NT2/D1 (cell line): ENCODE results near the gene PAK5.
A peak's percentile ranks its signal among the peaks of the same experiment; 100 is the strongest.

ENCODE experiments used
- DNase-seq: peaks from one replicate; pipeline ENCODE4 v3.0.0-alpha.2; 2011; ENCODE audit warnings: low read depth, low spot score
- H3K27me3 ChIP-seq: 2 replicates; pipeline ENCODE4 v1.6.0; 2011; ENCODE audit warnings: mild to moderate bottlenecking; ENCODE audit not compliant: insufficient read length, insufficient read depth
- H3K36me3 ChIP-seq: 2 replicates; pipeline ENCODE4 v1.6.1; 2011; ENCODE audit warnings: mild to moderate bottlenecking, low read length, mixed read lengths; ENCODE audit not compliant: insufficient read depth, insufficient read length
- H3K4me1 ChIP-seq: 2 replicates; pipeline ENCODE4 v1.5.1; 2011; ENCODE audit not compliant: insufficient read depth, insufficient read length
- H3K4me3 ChIP-seq: 2 replicates; pipeline ENCODE4 v1.5.1; 2011; ENCODE audit warnings: low read depth; ENCODE audit not compliant: insufficient read length
- H3K9ac ChIP-seq: 2 replicates; pipeline ENCODE4 v1.6.0; 2011; ENCODE audit warnings: low read depth; ENCODE audit not compliant: insufficient read length
- H3K9me3 ChIP-seq: 2 replicates; pipeline ENCODE4 v1.5.1; 2011; ENCODE audit warnings: mild to moderate bottlenecking, low read length; ENCODE audit not compliant: insufficient read depth
- SUZ12 ChIP-seq: IDR thresholded peaks from 2 replicates; pipeline ENCODE4 v1.6.1; 2011; ENCODE audit not compliant: insufficient read length, insufficient read depth; ENCODE audit errors: extremely low read depth
- YY1 ChIP-seq: IDR thresholded peaks from 2 replicates; pipeline ENCODE4 v1.6.1; 2011; ENCODE audit not compliant: insufficient read length, insufficient read depth
- ZNF274 ChIP-seq: IDR thresholded peaks from 2 replicates; pipeline ENCODE4 v1.6.1; 2011; ENCODE audit warnings: mild to moderate bottlenecking, low read depth, low read length

Gene PAK5

GRCh38 chr20:9611921-9612320 lies 227.0 kb downstream of the PAK5 start:
- Histone ChIP-seq H3K27me3 (no peaks in the 10 kb centered on the region), H3K9ac (no peak overlapping the region), H3K4me3 (no peak overlapping the region), H3K36me3 (no peaks in the 10 kb centered on the region), H3K9me3 (no peaks in the 10 kb centered on the region), H3K4me1 (no peaks in the 10 kb centered on the region)
- TF ChIP-seq ZNF274: no peak
- TF ChIP-seq SUZ12: no peak
- TF ChIP-seq YY1: no peak
- no peak for DNase-seq

- H3K9ac ChIP-seq: no peak overlapping the region
- H3K27me3 ChIP-seq: no peaks in the 10 kb centered on the region
- no peaks in the 10 kb centered on the region for H3K36me3 ChIP-seq
- H3K4me3 ChIP-seq: no peak overlapping the region
- TF ChIP-seq SUZ12 (no peak), ZNF274 (no peak), YY1 (no peak)
- no peaks in the 10 kb centered on the region for H3K9me3 ChIP-seq
- no peaks in the 10 kb centered on the region for H3K4me1 ChIP-seq
- no peak for DNase-seq
These were observed 228.2 kb downstream of the PAK5 start for GRCh38 chr20:9610665-9611064.

DNA sequence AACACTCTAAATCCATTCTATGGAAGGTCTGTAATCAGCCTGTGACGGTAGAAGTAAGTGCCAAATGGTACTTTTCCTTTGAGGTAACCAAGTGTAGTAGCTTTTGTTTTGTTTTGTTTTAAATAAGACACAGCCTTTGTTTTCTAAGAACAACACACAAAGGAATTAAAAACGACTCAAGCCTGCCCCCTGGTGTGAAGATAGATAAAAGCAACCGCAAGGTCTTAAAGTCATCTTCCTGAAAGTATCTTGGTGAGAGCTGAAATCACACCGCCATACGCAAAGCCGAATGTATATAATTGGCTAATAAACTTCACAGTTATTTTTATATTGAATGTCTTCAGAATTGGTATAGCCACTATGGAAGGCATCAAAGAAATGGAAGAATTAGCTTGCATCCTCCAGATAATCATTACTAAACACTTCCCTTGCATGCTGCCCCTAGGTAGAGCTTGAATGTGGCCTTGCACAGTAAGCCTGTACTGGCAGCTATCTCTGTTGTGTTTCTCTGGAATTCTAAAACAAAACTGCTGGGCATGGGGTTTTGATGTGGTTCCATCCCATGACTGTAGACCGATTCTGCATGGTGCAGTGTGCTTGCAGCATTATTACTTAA lies 228.9 kb downstream of the PAK5 start:
- Histone ChIP-seq H3K9me3 (no peaks in the 10 kb centered on the region), H3K9ac (no peak overlapping the region), H3K36me3 (no peaks in the 10 kb centered on the region), H3K4me3 (no peak overlapping the region), H3K27me3 (no peaks in the 10 kb centered on the region), H3K4me1 (no peaks in the 10 kb centered on the region)
- TF ChIP-seq SUZ12 (no peak), YY1 (no peak), ZNF274 (no peak)
- peak; percentile 71 for DNase-seq

GRCh38 chr20:9608639-9609340 lies 230.1 kb downstream of the PAK5 start:
- Histone ChIP-seq H3K27me3 (no peaks in the 10 kb centered on the region), H3K36me3 (no peaks in the 10 kb centered on the region), H3K9me3 (no peaks in the 10 kb centered on the region), H3K9ac (no peak overlapping the region), H3K4me3 (no peak overlapping the region), H3K4me1 (no peaks in the 10 kb centered on the region)
- DNase-seq: no peak
- no peak for TF ChIP-seq SUZ12
- no peak for TF ChIP-seq YY1
- TF ChIP-seq ZNF274: no peak

DNA sequence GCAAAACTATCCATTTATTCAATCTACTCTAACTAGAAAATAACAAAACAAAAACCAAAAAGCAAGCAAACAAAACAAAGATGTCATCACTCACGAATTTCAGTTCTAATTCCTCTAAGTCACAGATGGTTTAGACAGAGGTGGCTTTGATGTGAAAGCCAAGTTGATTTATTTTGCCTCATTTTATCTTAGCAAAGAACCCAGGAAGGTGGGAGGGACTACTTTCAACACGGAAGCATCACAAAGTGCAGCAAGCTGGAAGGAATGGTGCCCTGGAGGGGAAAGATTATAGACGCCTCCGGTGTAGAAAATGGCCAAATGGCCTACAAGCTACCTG lies 236.1 kb downstream of the PAK5 start:
- TF ChIP-seq SUZ12: no peak
- TF ChIP-seq YY1: no peak
- Histone ChIP-seq H3K9ac (no peak overlapping the region), H3K36me3 (no peaks in the 10 kb centered on the region), H3K9me3 (peaks cover 8% of the 10 kb centered on the region; the same call in 1 of the 2 replicates), H3K27me3 (no peaks in the 10 kb centered on the region), H3K4me1 (no peaks in the 10 kb centered on the region), H3K4me3 (no peak overlapping the region)
- DNase-seq: no peak

GRCh38 chr20:9600562-9600961 lies 238.3 kb downstream of the PAK5 start:
- DNase-seq: peak; percentile 16
- Histone ChIP-seq H3K27me3 (no peaks in the 10 kb centered on the region), H3K9ac (no peak overlapping the region), H3K9me3 (peaks cover 8% of the 10 kb centered on the region; the same call in 1 of the 2 replicates), H3K4me3 (no peak overlapping the region), H3K4me1 (no peaks in the 10 kb centered on the region), H3K36me3 (no peaks in the 10 kb centered on the region)
- no peak for TF ChIP-seq ZNF274
- TF ChIP-seq YY1: no peak
- no peak for TF ChIP-seq SUZ12

GRCh38 chr20:9597547-9597946 lies 241.3 kb downstream of the PAK5 start:
- peaks cover 8% of the 10 kb centered on the region; the same call in 1 of the 2 replicates for H3K9me3 ChIP-seq
- H3K9ac ChIP-seq: no peak overlapping the region
- no peaks in the 10 kb centered on the region for H3K36me3 ChIP-seq
- no peaks in the 10 kb centered on the region for H3K27me3 ChIP-seq
- TF ChIP-seq YY1 (no peak), SUZ12 (no peak)
- no peak overlapping the region for H3K4me3 ChIP-seq
- DNase-seq: no peak
- no peaks in the 10 kb centered on the region for H3K4me1 ChIP-seq
